SK-N-SH (cell line): Measurements from ENCODE around the gene CD2. TPM values are rescaled to one million over a fixed set of nuclear protein-coding genes. Genes with fewer than 3 reads are reported as not detected.

Experiments used
- CTCF ChIA-PET: fragments of 300-600, 350-600 bp; formaldehyde crosslinking; extraction: SDS; loops from one replicate; lab custom pipeline; 2021; lab: Yijun Ruan, JAX
- POLR2A ChIA-PET: fragments of 350-600 bp; sonication (Branson Sonifier 250); formaldehyde crosslinking; extraction: SDS; loops from one replicate; lab custom pipeline; 2020; ENCODE audit warnings: antibody characterized with exemption, inconsistent platforms; lab: Yijun Ruan, JAX
- DNase-seq: peaks from one replicate; pipeline ENCODE4 v3.0.0; 2012
- H2AFZ ChIP-seq: fragments of 200-600 bp; sonication (generic); 2 replicates; pipeline ENCODE4 v1.8.1; 2016; ENCODE audit warnings: antibody characterized with exemption, mild to moderate bottlenecking, low read depth
- H3F3A ChIP-seq: fragments of 200-600 bp; sonication (generic); replicated peaks from 2 replicates; pipeline ENCODE3; 2016; ENCODE audit warnings: antibody characterized with exemption, mild to moderate bottlenecking; ENCODE audit not compliant: insufficient read depth
- H3K27ac ChIP-seq, 2 experiments: fragments of 200-500 bp in 1 of 2; fragments of 200-600 bp in 1 of 2; sonication (Bioruptor generic) in 1 of 2; sonication (generic), shearing (Covaris generic) in 1 of 2; 2 replicates each; pipeline versions ENCODE4 v1.5.1 to v1.6.1; 2014 to 2016; ENCODE audit warnings: low read depth in 2 of 2, inconsistent platforms in 1 of 2, low read length in 1 of 2, mild to moderate bottlenecking in 1 of 2, mixed read lengths in 1 of 2
- H3K27me3 ChIP-seq: fragments of 200-600 bp; sonication (generic), shearing (Covaris generic); 2 replicates; pipeline ENCODE4 v1.6.1; 2016; ENCODE audit warnings: mixed run types; ENCODE audit not compliant: insufficient read depth
- H3K36me3 ChIP-seq, 2 experiments: fragments of 200-500 bp in 1 of 2; fragments of 200-600 bp in 1 of 2; sonication (Bioruptor generic) in 1 of 2; sonication (generic) in 1 of 2; replicated peaks in 1 of 2; 2 replicates each; pipeline versions ENCODE3 to v1.5.1; 2014 to 2016; ENCODE audit warnings: low read length in 1 of 2, mild to moderate bottlenecking in 1 of 2; ENCODE audit not compliant: insufficient read depth in 2 of 2, control insufficient read depth in 1 of 2
- H3K4me1 ChIP-seq, 2 experiments: fragments of 200-500 bp in 1 of 2; fragments of 200-600 bp in 1 of 2; sonication (Bioruptor generic) in 1 of 2; sonication (generic), shearing (Covaris generic) in 1 of 2; 2 replicates each; pipeline versions ENCODE4 v1.5.1 to v1.6.1; 2014 to 2016; ENCODE audit warnings: low read depth in 1 of 2, low read length in 1 of 2, mixed run types in 1 of 2; ENCODE audit not compliant: insufficient read depth in 2 of 2, control insufficient read depth in 1 of 2
- H3K4me2 ChIP-seq: fragments of 200-600 bp; sonication (generic), shearing (Covaris generic); 2 replicates; pipeline ENCODE4 v1.6.1; 2017; ENCODE audit warnings: mixed run types
- H3K4me3 ChIP-seq, 2 experiments: fragments of 200-500 bp in 1 of 2; fragments of 200-600 bp in 1 of 2; sonication (Bioruptor generic) in 1 of 2; sonication (generic), shearing (Covaris generic) in 1 of 2; 2 replicates each; pipeline versions ENCODE4 v1.5.1 to v1.8.1; 2014 to 2016; ENCODE audit warnings: low read depth in 2 of 2, inconsistent platforms in 1 of 2, low read length in 1 of 2, mild to moderate bottlenecking in 1 of 2, mixed read lengths in 1 of 2, moderate library complexity in 1 of 2
- H3K79me2 ChIP-seq: fragments of 200-600 bp; sonication (generic); 2 replicates; pipeline ENCODE4 v1.8.1; 2017; ENCODE audit warnings: mild to moderate bottlenecking; ENCODE audit not compliant: insufficient read depth
- H3K9ac ChIP-seq: fragments of 200-600 bp; sonication (generic); 2 replicates; pipeline ENCODE4 v1.6.1; 2017; ENCODE audit warnings: mixed run types
- H3K9me2 ChIP-seq: fragments of 200-600 bp; sonication (generic); 2 replicates; pipeline ENCODE4 v1.6.1; 2017; ENCODE audit warnings: mixed run types
- H3K9me3 ChIP-seq: fragments of 200-600 bp; sonication (generic); 2 replicates; pipeline ENCODE4 v1.6.1; 2017; ENCODE audit warnings: mixed run types, mild to moderate bottlenecking, moderate library complexity
- H4K20me1 ChIP-seq: fragments of 200-600 bp; sonication (generic); 2 replicates; pipeline ENCODE4 v1.6.1; 2017; ENCODE audit warnings: mild to moderate bottlenecking, mixed run types; ENCODE audit not compliant: insufficient read depth
- FOSL2 ChIP-seq: IDR thresholded peaks from 2 replicates; pipeline ENCODE4 v1.4.0; 2012; ENCODE audit warnings: low read depth, mild to moderate bottlenecking, moderate library complexity, borderline replicate concordance
- FOXJ3 ChIP-seq: sonication (generic); formaldehyde crosslinking; IDR thresholded peaks from 2 replicates; pipeline ENCODE4 v1.5.1; 2020; ENCODE audit warnings: mild to moderate bottlenecking, missing genetic modification reagents
- GATA2 ChIP-seq: sonication (generic); formaldehyde crosslinking; IDR thresholded peaks from 2 replicates; pipeline ENCODE4 v1.5.0; 2020; ENCODE audit warnings: mild to moderate bottlenecking, missing genetic modification reagents
- JUND ChIP-seq: IDR thresholded peaks from 2 replicates; pipeline ENCODE4 v1.4.0; 2012
- MEF2A ChIP-seq: IDR thresholded peaks from 2 replicates; pipeline ENCODE4 v1.4.0; 2012; ENCODE audit warnings: low read depth, borderline replicate concordance
- MXI1 ChIP-seq: IDR thresholded peaks from 2 replicates; pipeline ENCODE4 v1.6.1; 2012; ENCODE audit warnings: mild to moderate bottlenecking, low read depth, low read length, improper control_type of control experiment
- NRF1 ChIP-seq: IDR thresholded peaks from 2 replicates; pipeline ENCODE4 v1.6.1; 2012; ENCODE audit warnings: low read depth, mild to moderate bottlenecking, low read length
- POLR2AphosphoS5 ChIP-seq: IDR thresholded peaks from 2 replicates; pipeline ENCODE4 v1.6.1; 2012; ENCODE audit warnings: low read depth, low read length
- RAD21 ChIP-seq: IDR thresholded peaks from 2 replicates; pipeline ENCODE4 v1.6.1; 2012; ENCODE audit warnings: mild to moderate bottlenecking, low read length
- RFX5 ChIP-seq: IDR thresholded peaks from 2 replicates; pipeline ENCODE4 v1.6.1; 2012; ENCODE audit warnings: mild to moderate bottlenecking, improper control_type of control experiment, low read length
- RXRA ChIP-seq: IDR thresholded peaks from 2 replicates; pipeline ENCODE4 v1.4.0; 2012; ENCODE audit warnings: low read depth, mild to moderate bottlenecking, borderline replicate concordance
- TAF1 ChIP-seq: IDR thresholded peaks from 2 replicates; pipeline ENCODE4 v1.6.1; 2012; ENCODE audit warnings: low read depth, mild to moderate bottlenecking, low read length, moderate library complexity, borderline replicate concordance
- TCF12 ChIP-seq: IDR thresholded peaks from 2 replicates; pipeline ENCODE4 v1.4.0; 2012
- YY1 ChIP-seq: IDR thresholded peaks from 2 replicates; pipeline ENCODE4 v1.4.0; 2012; ENCODE audit warnings: low read depth, mild to moderate bottlenecking
- WGBS: methylation state at CpG from one replicate; pipeline ENCODE4 v1.1.6; 2017; ENCODE audit warnings: low lambda C conversion rate; 5-methylcytosine and 5-hydroxymethylcytosine counted together
- polyA plus RNA-seq, 3 experiments: library from polyadenylated mRNA; depleted of rRNA; stranded (reverse); fragments of >200 nt; gene quantifications; 2 replicates each; pipeline ENCODE4 v1.2.3, GENCODE V29; 2012
- TF ChIP-seq, protein P1 (sequence below): IDR thresholded peaks from 2 replicates; pipeline ENCODE4; 2012
- TF ChIP-seq, protein P2 (sequence below): IDR thresholded peaks from 2 replicates; pipeline ENCODE4 v1.6.1; 2012; ENCODE audit warnings: mild to moderate bottlenecking, low read depth, low read length, moderate library complexity
- TF ChIP-seq, protein P3 (sequence below): IDR thresholded peaks from 2 replicates; pipeline ENCODE4 v1.4.0; 2012; ENCODE audit warnings: low read depth
- TF ChIP-seq, protein P4 (sequence below): fragments of 200-600 bp; sonication (generic); IDR thresholded peaks from 2 replicates; pipeline ENCODE4 v1.6.1; 2017; ENCODE audit warnings: antibody characterized with exemption, mild to moderate bottlenecking, moderate library complexity

The CD2 gene
- polyA plus RNA-seq, 1 of the 3 experiments (the other 2 are of a cell fraction) = not detected

DNA sequence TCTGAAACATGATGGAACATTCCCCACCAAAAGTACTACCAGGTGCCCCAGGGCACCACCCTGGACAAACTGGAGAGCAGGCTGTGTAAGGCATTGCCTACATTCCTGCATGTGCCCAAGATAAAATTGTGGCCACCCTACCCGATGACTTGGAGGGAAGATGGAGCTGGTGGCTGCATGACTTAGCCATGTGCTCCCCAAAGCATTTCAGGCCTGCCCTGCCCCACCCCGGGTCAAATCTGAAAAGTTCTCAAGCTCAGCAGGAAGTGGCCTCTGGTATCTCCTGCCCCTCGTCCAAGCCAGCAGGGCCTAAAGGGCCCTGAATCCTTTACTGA lies 8.5 kb downstream of the CD2 start:
- Histone ChIP-seq H2AFZ (no peak overlapping the region), H3K9ac (no peak overlapping the region), H3K4me1 (peaks cover 0 to 2% of the 10 kb centered on the region in 2 experiments; a peak in 1 of 4 replicates), H3K9me3 (no peaks in the 10 kb centered on the region), H3F3A (no peaks in the 10 kb centered on the region), H3K27ac (no peak overlapping the region), H4K20me1 (no peaks in the 10 kb centered on the region), H3K27me3 (no peaks in the 10 kb centered on the region), H3K79me2 (no peaks in the 10 kb centered on the region), H3K4me3 (no peak overlapping the region), H3K36me3 (no peaks in the 10 kb centered on the region), H3K9me2 (no peaks in the 10 kb centered on the region), H3K4me2 (no peak overlapping the region)
- ChIA-PET CTCF (interaction anchor here (0.6 kb wide), 1 partner anchor 1163 kb away, joined by 3 read pairs; no protein-coding TSS in a partner anchor), POLR2A (no interaction called here)
- WGBS = 37% methylated on average over 3 of the region's 3 CpGs
- no peak for DNase-seq
- TF ChIP-seq YY1 (no peak), GATA2 (CRISPR knock-in tag) (no peak), TCF12 (no peak), FOXJ3 (CRISPR knock-in tag) (no peak), MEF2A (no peak), TAF1 (no peak), RXRA (no peak), RAD21 (no peak), RFX5 (no peak), MXI1 (no peak), FOSL2 (no peak), JUND (no peak), NRF1 (no peak), POLR2AphosphoS5 (no peak)
- TF ChIP-seq, protein P1, sequence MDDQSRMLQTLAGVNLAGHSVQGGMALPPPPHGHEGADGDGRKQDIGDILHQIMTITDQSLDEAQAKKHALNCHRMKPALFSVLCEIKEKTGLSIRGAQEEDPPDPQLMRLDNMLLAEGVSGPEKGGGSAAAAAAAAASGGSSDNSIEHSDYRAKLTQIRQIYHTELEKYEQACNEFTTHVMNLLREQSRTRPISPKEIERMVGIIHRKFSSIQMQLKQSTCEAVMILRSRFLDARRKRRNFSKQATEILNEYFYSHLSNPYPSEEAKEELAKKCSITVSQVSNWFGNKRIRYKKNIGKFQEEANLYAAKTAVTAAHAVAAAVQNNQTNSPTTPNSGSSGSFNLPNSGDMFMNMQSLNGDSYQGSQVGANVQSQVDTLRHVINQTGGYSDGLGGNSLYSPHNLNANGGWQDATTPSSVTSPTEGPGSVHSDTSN = no peak
- TF ChIP-seq, protein P2, sequence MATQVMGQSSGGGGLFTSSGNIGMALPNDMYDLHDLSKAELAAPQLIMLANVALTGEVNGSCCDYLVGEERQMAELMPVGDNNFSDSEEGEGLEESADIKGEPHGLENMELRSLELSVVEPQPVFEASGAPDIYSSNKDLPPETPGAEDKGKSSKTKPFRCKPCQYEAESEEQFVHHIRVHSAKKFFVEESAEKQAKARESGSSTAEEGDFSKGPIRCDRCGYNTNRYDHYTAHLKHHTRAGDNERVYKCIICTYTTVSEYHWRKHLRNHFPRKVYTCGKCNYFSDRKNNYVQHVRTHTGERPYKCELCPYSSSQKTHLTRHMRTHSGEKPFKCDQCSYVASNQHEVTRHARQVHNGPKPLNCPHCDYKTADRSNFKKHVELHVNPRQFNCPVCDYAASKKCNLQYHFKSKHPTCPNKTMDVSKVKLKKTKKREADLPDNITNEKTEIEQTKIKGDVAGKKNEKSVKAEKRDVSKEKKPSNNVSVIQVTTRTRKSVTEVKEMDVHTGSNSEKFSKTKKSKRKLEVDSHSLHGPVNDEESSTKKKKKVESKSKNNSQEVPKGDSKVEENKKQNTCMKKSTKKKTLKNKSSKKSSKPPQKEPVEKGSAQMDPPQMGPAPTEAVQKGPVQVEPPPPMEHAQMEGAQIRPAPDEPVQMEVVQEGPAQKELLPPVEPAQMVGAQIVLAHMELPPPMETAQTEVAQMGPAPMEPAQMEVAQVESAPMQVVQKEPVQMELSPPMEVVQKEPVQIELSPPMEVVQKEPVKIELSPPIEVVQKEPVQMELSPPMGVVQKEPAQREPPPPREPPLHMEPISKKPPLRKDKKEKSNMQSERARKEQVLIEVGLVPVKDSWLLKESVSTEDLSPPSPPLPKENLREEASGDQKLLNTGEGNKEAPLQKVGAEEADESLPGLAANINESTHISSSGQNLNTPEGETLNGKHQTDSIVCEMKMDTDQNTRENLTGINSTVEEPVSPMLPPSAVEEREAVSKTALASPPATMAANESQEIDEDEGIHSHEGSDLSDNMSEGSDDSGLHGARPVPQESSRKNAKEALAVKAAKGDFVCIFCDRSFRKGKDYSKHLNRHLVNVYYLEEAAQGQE = no peak
- TF ChIP-seq, protein P3, sequence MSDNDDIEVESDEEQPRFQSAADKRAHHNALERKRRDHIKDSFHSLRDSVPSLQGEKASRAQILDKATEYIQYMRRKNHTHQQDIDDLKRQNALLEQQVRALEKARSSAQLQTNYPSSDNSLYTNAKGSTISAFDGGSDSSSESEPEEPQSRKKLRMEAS = no peak
- TF ChIP-seq, protein P4, sequence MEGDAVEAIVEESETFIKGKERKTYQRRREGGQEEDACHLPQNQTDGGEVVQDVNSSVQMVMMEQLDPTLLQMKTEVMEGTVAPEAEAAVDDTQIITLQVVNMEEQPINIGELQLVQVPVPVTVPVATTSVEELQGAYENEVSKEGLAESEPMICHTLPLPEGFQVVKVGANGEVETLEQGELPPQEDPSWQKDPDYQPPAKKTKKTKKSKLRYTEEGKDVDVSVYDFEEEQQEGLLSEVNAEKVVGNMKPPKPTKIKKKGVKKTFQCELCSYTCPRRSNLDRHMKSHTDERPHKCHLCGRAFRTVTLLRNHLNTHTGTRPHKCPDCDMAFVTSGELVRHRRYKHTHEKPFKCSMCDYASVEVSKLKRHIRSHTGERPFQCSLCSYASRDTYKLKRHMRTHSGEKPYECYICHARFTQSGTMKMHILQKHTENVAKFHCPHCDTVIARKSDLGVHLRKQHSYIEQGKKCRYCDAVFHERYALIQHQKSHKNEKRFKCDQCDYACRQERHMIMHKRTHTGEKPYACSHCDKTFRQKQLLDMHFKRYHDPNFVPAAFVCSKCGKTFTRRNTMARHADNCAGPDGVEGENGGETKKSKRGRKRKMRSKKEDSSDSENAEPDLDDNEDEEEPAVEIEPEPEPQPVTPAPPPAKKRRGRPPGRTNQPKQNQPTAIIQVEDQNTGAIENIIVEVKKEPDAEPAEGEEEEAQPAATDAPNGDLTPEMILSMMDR = no peak
